ENCODE measurements around the gene EPHB2. TPM values are rescaled to one million over a fixed set of nuclear protein-coding genes. Genes with fewer than 3 reads are reported as not detected.

Gene EPHB2
- total RNA-seq, 1 donor from 2014 or later = 60.3 TPM

DNA sequence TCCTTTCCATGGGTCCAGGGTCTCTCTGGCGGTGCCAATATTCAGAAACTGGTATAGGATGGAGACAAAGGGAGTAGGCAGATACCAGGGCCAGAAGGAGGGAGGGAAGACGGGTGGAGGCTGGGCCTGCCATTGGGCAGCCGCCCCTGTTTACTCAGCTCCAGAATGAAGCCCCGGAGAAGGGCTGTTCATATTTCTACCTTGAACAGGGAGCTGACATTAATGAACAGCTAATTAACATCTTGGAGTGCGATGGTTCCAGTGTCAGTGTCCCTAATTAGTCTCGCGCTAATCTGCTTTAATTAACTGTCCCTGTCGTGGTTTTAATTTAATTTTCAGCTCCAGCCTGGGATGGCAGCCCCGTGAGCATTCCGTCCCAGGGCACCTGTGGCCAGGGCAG is 113.8 kb downstream of the EPHB2 start:
- no peaks in the 10 kb centered on the region for H3K27me3 Mint-ChIP-seq (ENCODE audit: low read depth)
- no peaks in the 10 kb centered on the region for H3K36me3 Mint-ChIP-seq (ENCODE audit: low read depth)
- no peak for DNase-seq (ENCODE audit: low read depth, low spot score)
- no peaks in the 10 kb centered on the region for H3K9me3 Mint-ChIP-seq
- TF ChIP-seq, protein P1, sequence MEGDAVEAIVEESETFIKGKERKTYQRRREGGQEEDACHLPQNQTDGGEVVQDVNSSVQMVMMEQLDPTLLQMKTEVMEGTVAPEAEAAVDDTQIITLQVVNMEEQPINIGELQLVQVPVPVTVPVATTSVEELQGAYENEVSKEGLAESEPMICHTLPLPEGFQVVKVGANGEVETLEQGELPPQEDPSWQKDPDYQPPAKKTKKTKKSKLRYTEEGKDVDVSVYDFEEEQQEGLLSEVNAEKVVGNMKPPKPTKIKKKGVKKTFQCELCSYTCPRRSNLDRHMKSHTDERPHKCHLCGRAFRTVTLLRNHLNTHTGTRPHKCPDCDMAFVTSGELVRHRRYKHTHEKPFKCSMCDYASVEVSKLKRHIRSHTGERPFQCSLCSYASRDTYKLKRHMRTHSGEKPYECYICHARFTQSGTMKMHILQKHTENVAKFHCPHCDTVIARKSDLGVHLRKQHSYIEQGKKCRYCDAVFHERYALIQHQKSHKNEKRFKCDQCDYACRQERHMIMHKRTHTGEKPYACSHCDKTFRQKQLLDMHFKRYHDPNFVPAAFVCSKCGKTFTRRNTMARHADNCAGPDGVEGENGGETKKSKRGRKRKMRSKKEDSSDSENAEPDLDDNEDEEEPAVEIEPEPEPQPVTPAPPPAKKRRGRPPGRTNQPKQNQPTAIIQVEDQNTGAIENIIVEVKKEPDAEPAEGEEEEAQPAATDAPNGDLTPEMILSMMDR (conservative IDR thresholded peaks at IDR 0.05) = no peak
- no peak overlapping the region for H3K4me3 Mint-ChIP-seq
- no peak overlapping the region for H3K27ac Mint-ChIP-seq (ENCODE audit: unreplicated experiment)
- H3K4me1 Mint-ChIP-seq = peaks cover 65% of the 10 kb centered on the region

GRCh38 chr1:22824975-22825374 is 114.3 kb downstream of the EPHB2 start:
- TF ChIP-seq, protein P1 (conservative IDR thresholded peaks at IDR 0.05) = no peak
- peaks cover 69% of the 10 kb centered on the region for H3K4me1 Mint-ChIP-seq
- no peak overlapping the region for H3K27ac Mint-ChIP-seq (ENCODE audit: unreplicated experiment)
- H3K4me3 Mint-ChIP-seq = no peak overlapping the region
- H3K36me3 Mint-ChIP-seq (ENCODE audit: low read depth) = no peaks in the 10 kb centered on the region
- no peaks in the 10 kb centered on the region for H3K9me3 Mint-ChIP-seq
- DNase-seq (ENCODE audit: low read depth, low spot score) = no peak
- H3K27me3 Mint-ChIP-seq (ENCODE audit: low read depth) = no peaks in the 10 kb centered on the region

DNA sequence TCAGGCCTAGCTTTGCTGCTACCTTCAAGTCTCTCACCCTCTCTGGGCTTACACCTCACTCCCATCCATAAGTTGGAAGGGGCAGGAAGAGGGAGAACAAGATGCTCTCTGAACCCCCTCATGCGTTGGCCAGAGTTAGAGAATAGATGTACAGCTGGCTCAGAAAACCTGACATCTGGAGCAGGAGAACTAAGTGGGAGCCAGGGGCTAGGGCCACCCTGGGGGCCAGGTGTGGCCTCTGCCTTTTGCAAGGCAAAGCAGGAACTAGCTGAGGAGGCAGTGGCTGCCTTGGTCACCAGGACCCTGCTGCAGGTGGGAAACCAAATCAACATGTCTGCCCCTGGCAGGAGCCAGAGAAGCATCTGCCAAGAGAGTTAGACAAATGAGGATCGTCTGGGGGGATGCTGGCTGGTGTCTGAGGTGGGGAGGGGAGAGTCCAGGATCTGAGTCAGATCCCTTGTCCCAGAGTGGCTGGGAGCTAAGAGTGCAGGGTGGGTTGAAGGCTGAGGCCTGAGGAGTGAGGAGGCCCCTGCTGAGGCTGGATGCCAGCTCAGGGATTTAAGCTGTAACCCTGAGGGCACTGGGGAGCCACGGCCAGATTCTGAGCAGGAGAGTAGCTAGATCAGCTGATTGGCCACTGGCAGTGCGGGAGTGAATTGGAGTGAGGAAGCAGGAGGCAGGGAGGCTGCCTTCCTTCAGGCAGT is 115.0 kb downstream of the EPHB2 start:
- Mint-ChIP-seq H3K4me1 (peaks cover 66% of the 10 kb centered on the region), H3K4me3 (peak overlapping the region; percentile 58), H3K27ac (ENCODE audit: unreplicated experiment) (no peak overlapping the region), H3K9me3 (no peaks in the 10 kb centered on the region), H3K36me3 (ENCODE audit: low read depth) (no peaks in the 10 kb centered on the region), H3K27me3 (ENCODE audit: low read depth) (no peaks in the 10 kb centered on the region)
- TF ChIP-seq, protein P1 (conservative IDR thresholded peaks at IDR 0.05) = no peak
- DNase-seq (ENCODE audit: low read depth, low spot score) = no peak

GRCh38 chr1:22826604-22827580 is 116.3 kb downstream of the EPHB2 start:
- DNase-seq (ENCODE audit: low read depth, low spot score) = no peak
- H3K4me3 Mint-ChIP-seq = peak overlapping the region; percentile 39
- peaks cover 57% of the 10 kb centered on the region for H3K4me1 Mint-ChIP-seq
- TF ChIP-seq, protein P1 (conservative IDR thresholded peaks at IDR 0.05) = no peak
- H3K36me3 Mint-ChIP-seq (ENCODE audit: low read depth) = no peaks in the 10 kb centered on the region
- no peaks in the 10 kb centered on the region for H3K9me3 Mint-ChIP-seq
- H3K27ac Mint-ChIP-seq (ENCODE audit: unreplicated experiment) = peak overlapping the region; percentile 72
- H3K27me3 Mint-ChIP-seq (ENCODE audit: low read depth) = no peaks in the 10 kb centered on the region

DNA sequence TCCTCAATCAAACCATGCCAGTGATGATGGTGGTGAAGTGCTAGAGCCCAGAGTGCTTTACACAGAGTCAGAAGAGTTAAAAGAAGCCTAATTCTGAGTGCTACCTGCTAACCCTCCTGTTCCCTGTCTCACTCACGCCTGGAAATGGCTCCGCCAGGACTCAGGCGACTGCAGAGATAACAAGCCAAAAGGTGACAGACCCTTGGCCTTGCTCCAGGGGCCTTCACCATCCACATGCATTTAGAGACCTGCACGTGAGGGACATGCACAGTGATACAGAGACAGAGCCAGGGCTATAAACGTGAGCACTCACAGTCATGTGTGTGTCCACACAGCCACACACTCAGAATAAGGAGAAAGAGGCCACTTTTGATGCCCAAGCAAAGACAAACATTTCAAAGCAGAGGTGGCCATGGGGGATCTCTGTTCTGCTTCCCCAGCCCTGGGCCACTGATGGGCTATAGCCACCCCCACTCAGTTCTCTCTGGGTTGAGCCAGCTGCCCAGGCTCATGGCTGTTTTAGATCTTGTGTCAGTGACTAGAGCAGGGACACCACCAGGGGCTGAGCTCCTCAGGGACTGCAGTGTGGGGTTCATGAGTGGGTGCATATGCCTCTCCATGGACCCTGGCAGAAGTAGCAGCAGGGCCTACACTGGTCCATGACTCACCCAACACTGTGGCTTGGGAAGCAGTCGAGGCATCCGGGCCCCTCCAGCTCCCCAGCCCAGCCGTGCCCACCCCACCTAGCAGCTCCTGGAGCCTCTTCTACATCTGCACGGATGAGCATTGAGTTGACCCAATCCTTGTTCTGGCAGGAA is 117.2 kb downstream of the EPHB2 start:
- no peaks in the 10 kb centered on the region for H3K9me3 Mint-ChIP-seq
- H3K27me3 Mint-ChIP-seq (ENCODE audit: low read depth) = no peaks in the 10 kb centered on the region
- H3K4me3 Mint-ChIP-seq = no peak overlapping the region
- peaks cover 56% of the 10 kb centered on the region for H3K4me1 Mint-ChIP-seq
- no peak overlapping the region for H3K27ac Mint-ChIP-seq (ENCODE audit: unreplicated experiment)
- TF ChIP-seq, protein P1 (conservative IDR thresholded peaks at IDR 0.05) = no peak
- H3K36me3 Mint-ChIP-seq (ENCODE audit: low read depth) = no peaks in the 10 kb centered on the region
- DNase-seq (ENCODE audit: low read depth, low spot score) = no peak
